HEK293 (cell line): Measurements from ENCODE around the gene FRMD4B.

Experiments
- CTCF ChIP-seq: fragments of 450-650 bp; formaldehyde crosslinking; IDR thresholded peaks from 2 replicates; pipeline ENCODE4 v1.5.1; 2016; ENCODE audit warnings: missing biosample characterization, missing genetic modification characterization
- ELK4 ChIP-seq: IDR thresholded peaks from 2 replicates; pipeline ENCODE4 v1.6.1; 2011; ENCODE audit warnings: mild to moderate bottlenecking, low read depth, low read length, borderline replicate concordance
- REST ChIP-seq: fragments of 450-650 bp; formaldehyde crosslinking; IDR thresholded peaks from 2 replicates; pipeline ENCODE4 v1.5.1; 2016; ENCODE audit warnings: missing biosample characterization, missing genetic modification characterization
- YY1 ChIP-seq: fragments of 450-650 bp; formaldehyde crosslinking; IDR thresholded peaks from 2 replicates; pipeline ENCODE4 v1.5.1; 2018; ENCODE audit warnings: missing biosample characterization, missing genetic modification characterization
- ZNF2 ChIP-seq: fragments of 450-650 bp; formaldehyde crosslinking; IDR thresholded peaks from 2 replicates; pipeline ENCODE4 v1.5.1; 2016; ENCODE audit warnings: missing biosample characterization, missing genetic modification characterization

GRCh38 chr3:69417541-69418078 lies 31.7 kb upstream of the FRMD4B start:
- TF ChIP-seq CTCF, result no peak
- no peak for TF ChIP-seq ZNF2 (tag by site-specific recombination)
- no peak for TF ChIP-seq REST (tag by site-specific recombination)
- no peak for TF ChIP-seq ELK4
- TF ChIP-seq YY1 (tag by site-specific recombination), result no peak
